Heart right ventricle (tissue), 16 donors: Measurements from ENCODE around the gene PYGB. TPM values are rescaled to one million over a fixed set of nuclear protein-coding genes. Genes with fewer than 3 reads are reported as not detected.

Experiments used
- ATAC-seq, 8 donors: fragments of 200-7000 bp; cut with Tn5 transposase; one replicate each; pipeline ENCODE4 v1.9.1; 2020; ENCODE audit warnings: mild to moderate bottlenecking in 8 of 8, moderate library complexity in 8 of 8, moderate number of reproducible peaks in 1 of 8
- DNase-seq, 2 donors: peaks; one replicate each; pipeline ENCODE4 v3.0.0-alpha.2; 2020
- H3K27ac ChIP-seq, 10 donors: fragments of 200-600 bp; sonication (generic) in 2 of 10; one replicate each; pipeline versions ENCODE4 v1.5.0 to v1.8.0; 2020 to 2022; ENCODE audit warnings: mild to moderate bottlenecking in 3 of 10
- H3K27me3 ChIP-seq, 7 donors: fragments of 200-600 bp; one replicate each; pipeline ENCODE4 v1.8.0; 2021 to 2022; ENCODE audit warnings: mild to moderate bottlenecking in 2 of 7
- H3K36me3 ChIP-seq, 9 donors: fragments of 200-600 bp; sonication (generic) in 1 of 9; one replicate each; pipeline versions ENCODE4 v1.5.0 to v1.8.0; 2020 to 2022; ENCODE audit warnings: mild to moderate bottlenecking in 2 of 9
- H3K4me1 ChIP-seq, 9 donors: fragments of 200-600 bp; sonication (generic) in 1 of 9; one replicate each; pipeline versions ENCODE4 v1.5.0 to v1.8.0; 2020 to 2022; ENCODE audit warnings: mild to moderate bottlenecking in 4 of 9
- H3K4me3 ChIP-seq, 10 donors: fragments of 200-600 bp; sonication (generic) in 2 of 10; one replicate each; pipeline versions ENCODE4 v1.5.0 to v1.8.0; 2020 to 2022; ENCODE audit warnings: mild to moderate bottlenecking in 7 of 10, moderate library complexity in 2 of 10
- H3K9me3 ChIP-seq, 11 donors: fragments of 200-600 bp in 10 of 11; sonication (generic) in 2 of 11; one replicate each; pipeline versions ENCODE4 v1.5.0 to v1.8.0; 2013 to 2022; ENCODE audit warnings: mild to moderate bottlenecking in 2 of 11, control low read depth in 1 of 11, moderate library complexity in 1 of 11
- WGBS, 2 donors: extraction: QIAGEN DNeasy Blood & Tissue Kit; methylation state at CpG; one replicate each; pipeline ENCODE4 v1.1.7; 2013; ENCODE audit warnings: inconsistent platforms in 1 of 2; 5-methylcytosine and 5-hydroxymethylcytosine counted together
- intact Hi-C, 10 donors: fragments of 100-400 bp; cut with DNase I; formaldehyde crosslinking; loops; one replicate each; pipeline versions ENCODE4 v1.11.1 to v1.14.2; 2022
- polyA plus RNA-seq, 2 donors: library from polyadenylated mRNA; stranded (reverse); fragments of 200-250 nt; gene quantifications; one replicate each; pipeline ENCODE4 v1.2.3, GENCODE V29; 2013
- total RNA-seq, 10 donors: library from RNA; stranded (reverse); fragmentation: NEBNext Ultra II Directional in 3 of 10; extraction: Animal tissue kit (Norgen Biotek cat#: 25700) in 3 of 10; gene quantifications; one replicate each; pipeline versions ENCODE4 v1.2.1 to v1.2.4, GENCODE V29; 2021 to 2023
- TF ChIP-seq, protein P1 (sequence below), 9 donors: fragments of 200-600 bp; sonication (generic) in 2 of 9; IDR thresholded peaks; one replicate each; pipeline versions ENCODE4 v1.5.0 to v1.8.0; 2021 to 2022; ENCODE audit warnings: antibody characterized with exemption in 9 of 9, mild to moderate bottlenecking in 5 of 9, moderate library complexity in 1 of 9
- donor health status: Arrhythmogenic right ventricular cardiomyopathy.
- donor health status: ischemic (EF 13 %, LVEDD 7.1; RV severe dilation, severe dysfunction).
- donor health status: healthy with polysubstance abuse.
- donor health status: DM: no; HTN: yes; CAD: no.
- donor health status: DM: no; HTN: no; CAD: no.
- donor health status: ischemic (EF 25% LVEDD 6.9; RV normal size, moderate dysfunction).
- donor health status: ischemic (EF 25% LVEDD 5.7; RV mildly dilated, moderate dysfunction).
- donor health status: healthy.
- donor health status: DM: yes; HTN: yes; CAD: no.
- donor health status: Ischemic cardiomyopathy.
- donor health status: ischemic (EF 35%, LVEDD 5.7; RV mildly dilated, moderate dysfunction).
- donor health status: nonischemic (EF 11% LVEDD 7.7; RV severe dilation, severe dysfunction).
- donor health status: DM: yes; HTN: yes; CAD: no.
- donor health status: PGD.
- donor health status: ischemic (EF 29% LVEDD 5.4; RV normal size, mild dysfunction).
- donor health status: nonischemic (EF 23%, LVEDD 6.1; RV moderate dilation, normal function).

PYGB gene
- total and polyA plus RNA-seq, 12 donors, result 83.1 to 462 (median 269) TPM

DNA sequence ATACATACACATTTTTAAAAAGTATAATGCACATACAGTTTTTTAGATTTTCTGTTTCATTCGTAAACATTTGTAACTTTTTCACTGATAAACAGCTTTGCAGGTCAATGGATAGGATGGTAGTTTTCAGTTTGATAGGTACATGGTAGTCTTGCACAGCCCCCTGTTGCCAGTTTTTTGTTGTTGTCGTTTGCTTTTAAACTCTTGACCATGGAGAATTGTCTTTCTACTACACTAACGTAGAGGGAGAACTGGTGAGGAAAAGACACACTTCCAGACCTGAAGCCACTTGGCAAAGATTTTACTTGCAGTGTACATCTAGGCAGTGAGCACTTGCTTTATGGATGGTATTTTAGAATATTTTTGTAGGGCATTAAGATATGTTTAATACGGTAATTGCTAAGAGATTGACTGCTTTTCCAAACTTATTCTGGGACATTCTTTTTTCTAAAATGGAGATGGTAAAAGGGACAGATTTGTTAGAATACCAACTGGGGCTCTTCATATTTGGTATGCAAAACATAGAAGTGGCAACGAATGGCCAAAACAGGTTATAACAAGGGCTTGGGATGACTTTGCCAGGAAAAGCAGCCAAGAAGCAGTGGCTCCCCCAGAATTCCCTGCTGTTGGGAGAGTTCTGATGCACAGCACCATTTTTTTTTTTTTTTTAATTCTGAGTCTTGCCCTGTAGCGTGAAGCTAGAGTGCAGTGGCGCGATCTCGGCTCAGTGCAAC lies 1.5 kb downstream of the PYGB start:
- H3K4me1 ChIP-seq, result peaks cover 0 to 72% (median 51%) of the 10 kb centered on the region in 9 donors
- WGBS, 2 donors, result 39 to 45% methylated on average over 9 of the region's 9 CpGs
- TF ChIP-seq, protein P1, sequence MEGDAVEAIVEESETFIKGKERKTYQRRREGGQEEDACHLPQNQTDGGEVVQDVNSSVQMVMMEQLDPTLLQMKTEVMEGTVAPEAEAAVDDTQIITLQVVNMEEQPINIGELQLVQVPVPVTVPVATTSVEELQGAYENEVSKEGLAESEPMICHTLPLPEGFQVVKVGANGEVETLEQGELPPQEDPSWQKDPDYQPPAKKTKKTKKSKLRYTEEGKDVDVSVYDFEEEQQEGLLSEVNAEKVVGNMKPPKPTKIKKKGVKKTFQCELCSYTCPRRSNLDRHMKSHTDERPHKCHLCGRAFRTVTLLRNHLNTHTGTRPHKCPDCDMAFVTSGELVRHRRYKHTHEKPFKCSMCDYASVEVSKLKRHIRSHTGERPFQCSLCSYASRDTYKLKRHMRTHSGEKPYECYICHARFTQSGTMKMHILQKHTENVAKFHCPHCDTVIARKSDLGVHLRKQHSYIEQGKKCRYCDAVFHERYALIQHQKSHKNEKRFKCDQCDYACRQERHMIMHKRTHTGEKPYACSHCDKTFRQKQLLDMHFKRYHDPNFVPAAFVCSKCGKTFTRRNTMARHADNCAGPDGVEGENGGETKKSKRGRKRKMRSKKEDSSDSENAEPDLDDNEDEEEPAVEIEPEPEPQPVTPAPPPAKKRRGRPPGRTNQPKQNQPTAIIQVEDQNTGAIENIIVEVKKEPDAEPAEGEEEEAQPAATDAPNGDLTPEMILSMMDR (IDR thresholded peaks at IDR 0.05), result no peak
- H3K27ac ChIP-seq, result peak overlapping the region; percentile 92 to 98 (median 96)
- intact Hi-C loops, result loop anchor here in 6 of 10 donors (2.0 to 10.0 kb wide), 9 partner anchors 23 to 255 kb away; partner anchors contain the start of genes ENTPD6 (in 2 of the 6), ABHD12 (in 1 of the 6), ACSS1 (in 1 of the 6) and APMAP (in 1 of the 6)
- peak in 4 of 8 donors; percentile 13 to 36 (median 24) for ATAC-seq
- no peaks in the 10 kb centered on the region for H3K36me3 ChIP-seq
- DNase-seq, result no peak
- H3K4me3 ChIP-seq, result peak overlapping the region in 9 of 10 donors; percentile 76 to 96 (median 92)
- H3K27me3 ChIP-seq, result no peaks in the 10 kb centered on the region
- H3K9me3 ChIP-seq, result no peaks in the 10 kb centered on the region

DNA sequence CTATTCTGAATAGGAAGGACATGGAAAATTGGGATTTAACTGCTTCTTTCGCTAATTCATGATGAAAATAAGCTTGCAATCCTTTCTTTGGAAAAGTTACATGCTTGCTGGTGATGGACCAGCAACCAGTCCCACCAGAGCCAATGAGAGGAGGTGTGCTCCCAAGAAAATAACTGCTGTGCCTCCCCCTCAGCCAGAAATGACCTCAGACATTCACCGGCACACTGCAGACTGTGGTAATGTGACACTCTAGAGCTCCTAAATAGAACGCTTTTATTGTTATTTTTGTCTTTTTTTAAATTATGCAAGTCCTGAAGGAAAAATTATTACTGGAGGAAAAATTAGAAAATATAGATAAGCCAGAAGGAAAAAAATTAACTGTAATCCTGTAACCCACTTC lies 2.6 kb downstream of the PYGB start:
- DNase-seq, result no peak
- H3K4me1 ChIP-seq, result peaks cover 0 to 84% (median 59%) of the 10 kb centered on the region in 9 donors
- peak overlapping the region in 9 of 10 donors; percentile 76 to 96 (median 92) for H3K4me3 ChIP-seq
- TF ChIP-seq, protein P1 (IDR thresholded peaks at IDR 0.05), result no peak
- intact Hi-C loops, result loop anchor here in 3 of 10 donors (5.0 to 10.0 kb wide), 3 partner anchors 47 to 176 kb away; partner anchors contain the start of gene ENTPD6 (in 1 of the 3)
- H3K36me3 ChIP-seq, result peaks cover 0 to 6% (median 0%) of the 10 kb centered on the region in 9 donors
- peak in 1 of 8 donors; percentile 21 for ATAC-seq
- H3K27me3 ChIP-seq, result no peaks in the 10 kb centered on the region
- H3K9me3 ChIP-seq, result no peaks in the 10 kb centered on the region
- whole genome bisulfite sequencing, 2 donors, result 43 to 59% methylated on average over 3 of the region's 3 CpGs
- H3K27ac ChIP-seq, result peak overlapping the region; percentile 92 to 98 (median 96)

DNA sequence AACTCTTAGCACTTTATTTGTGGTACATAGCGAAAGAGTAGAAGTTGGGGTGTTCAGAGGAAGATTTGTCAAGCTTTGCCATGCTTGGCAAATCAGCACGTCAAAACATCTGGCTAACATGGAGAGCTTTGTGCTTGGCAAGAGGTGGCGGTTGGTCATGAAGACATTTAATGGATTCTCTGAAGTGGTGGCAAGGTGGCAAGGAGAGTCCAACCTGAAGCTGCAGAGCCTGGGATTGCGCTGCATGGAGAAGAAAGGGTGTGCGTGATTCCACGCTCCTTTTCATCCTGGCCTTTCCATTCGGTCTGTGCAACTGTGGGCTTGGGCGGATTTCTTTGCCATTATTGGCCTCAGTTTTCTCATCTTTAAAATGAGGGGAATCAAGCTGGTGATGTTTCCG lies 3.1 kb downstream of the PYGB start:
- ATAC-seq, result no peak
- H3K27ac ChIP-seq, result peak overlapping the region in 9 of 10 donors; percentile 20 to 98 (median 95)
- no peak for DNase-seq
- no peaks in the 10 kb centered on the region for H3K9me3 ChIP-seq
- peaks cover 0 to 6% (median 0%) of the 10 kb centered on the region in 9 donors for H3K36me3 ChIP-seq
- 52 to 70% methylated on average over 9 of the region's 9 CpGs for WGBS, 2 donors
- intact Hi-C loops, result loop anchor here in 3 of 10 donors (5.0 to 10.0 kb wide), 3 partner anchors 46 to 176 kb away; partner anchors contain the start of gene ENTPD6 (in 1 of the 3)
- H3K4me3 ChIP-seq, result peak overlapping the region in 9 of 10 donors; percentile 76 to 96 (median 92)
- H3K4me1 ChIP-seq, result peaks cover 0 to 88% (median 59%) of the 10 kb centered on the region in 9 donors
- H3K27me3 ChIP-seq, result no peaks in the 10 kb centered on the region
- TF ChIP-seq, protein P1 (IDR thresholded peaks at IDR 0.05), result no peak

DNA sequence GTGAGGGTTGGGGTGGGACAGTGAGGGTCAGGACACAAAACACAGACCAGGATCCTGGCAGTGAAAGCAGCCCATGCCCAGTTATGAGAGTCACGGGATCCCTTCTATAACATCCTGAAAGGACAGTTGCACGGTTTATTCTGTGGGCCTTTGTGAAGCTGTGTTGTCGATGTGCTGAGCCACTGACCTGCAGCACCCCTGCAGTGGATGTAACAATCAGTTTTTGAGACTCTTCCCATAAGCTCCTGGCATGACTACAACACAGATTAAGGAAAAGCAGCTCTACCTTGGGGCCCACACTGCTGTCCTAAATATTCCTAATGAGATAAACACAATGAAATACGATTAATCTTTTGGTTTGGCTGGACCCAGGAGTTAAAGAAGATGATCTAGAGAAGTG lies 3.7 kb downstream of the PYGB start:
- ATAC-seq (no peak), DNase-seq (no peak)
- intact Hi-C loops, result loop anchor here in 3 of 10 donors (5.0 to 10.0 kb wide), 3 partner anchors 46 to 177 kb away; partner anchors contain the start of gene ENTPD6 (in 1 of the 3)
- Histone ChIP-seq H3K9me3 (no peaks in the 10 kb centered on the region), H3K27me3 (no peaks in the 10 kb centered on the region), H3K4me3 (peak overlapping the region in 5 of 10 donors; percentile 80 to 96 (median 88)), H3K4me1 (peaks cover 2 to 88% (median 58%) of the 10 kb centered on the region in 9 donors), H3K27ac (peak overlapping the region in 8 of 10 donors; percentile 43 to 98 (median 96)), H3K36me3 (peaks cover 0 to 9% (median 0%) of the 10 kb centered on the region in 9 donors)
- WGBS, 2 donors, result 40 to 58% methylated on average over 4 of the region's 4 CpGs
- TF ChIP-seq, protein P1 (IDR thresholded peaks at IDR 0.05), result no peak
